ENCODE measurements around the gene OR8K1.

The OR8K1 gene

GRCh38 chr11:56345739-56346138 is at the start of gene OR8K1:
Gene OR8K1, plus strand, starts transcription at chr11:56346039. Its CDS starts 0 bp downstream, at chr11:56346039.
- in situ Hi-C loops (cut with MboI; ENCODE audit: low pct_unique_long_range_greater_than_20kb, low sequenced_read_pairs): no loop called here

DNA sequence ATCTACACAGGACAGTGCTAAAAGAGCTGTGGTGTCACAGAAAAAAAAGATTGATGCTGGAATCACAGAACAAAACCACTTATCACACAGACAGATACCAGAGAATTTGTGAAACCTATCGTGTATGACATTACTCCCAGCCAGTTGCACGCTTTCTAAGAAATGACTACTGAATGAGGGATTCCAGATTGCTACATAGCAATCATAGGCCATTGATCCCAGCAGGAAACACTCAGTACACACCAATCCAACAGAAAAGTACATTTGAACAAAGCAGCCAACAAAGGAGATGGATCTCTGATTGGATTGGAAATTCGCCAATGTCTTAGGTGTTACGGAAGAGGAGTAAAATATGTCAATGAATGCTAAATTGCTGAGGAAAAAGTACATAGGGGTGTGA is 48.9 kb upstream of the OR8K1 start:
- DNase-seq: no peak
- in situ Hi-C loops (cut with MboI; ENCODE audit: low pct_unique_long_range_greater_than_20kb, low sequenced_read_pairs): no loop called here

More at GRCh38 chr11:56345739-56346138, at the start of gene OR8K1:
- DNase-seq: no peak

DNA sequence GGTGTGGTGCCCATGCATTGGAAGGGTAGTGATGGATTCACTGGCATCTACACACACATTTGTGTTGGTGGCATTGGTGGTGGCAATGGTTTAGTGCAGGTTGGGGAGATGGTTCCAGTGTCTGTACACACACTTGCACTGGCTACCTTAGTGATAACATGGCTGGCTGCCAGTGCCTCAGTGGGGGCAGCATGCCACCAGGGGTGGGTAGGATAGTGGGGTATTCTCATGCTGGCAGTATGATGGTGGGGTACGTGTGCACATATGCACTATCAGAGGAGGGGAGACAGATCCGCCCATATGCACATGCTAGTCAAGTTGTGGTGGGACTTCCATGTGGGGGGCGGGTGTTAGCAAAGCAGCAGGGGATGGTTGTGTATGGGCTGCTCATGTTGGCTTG is 38.0 kb upstream of the OR8K1 start:
- DNase-seq: no peak
- in situ Hi-C loops (cut with MboI; ENCODE audit: low pct_unique_long_range_greater_than_20kb, low sequenced_read_pairs): no loop called here

GRCh38 chr11:56314844-56315243 is 31.0 kb upstream of the OR8K1 start, which contains the start of gene OR8K3:
Gene OR8K3, plus strand, starts transcription at chr11:56315144. Its CDS starts 3,163 bp downstream, at chr11:56318307.
- in situ Hi-C loops (cut with MboI; ENCODE audit: low pct_unique_long_range_greater_than_20kb, low sequenced_read_pairs): no loop called here

GRCh38 chr11:56331861-56332491 is 13.9 kb upstream of the OR8K1 start:
- DNase-seq: no peak
- in situ Hi-C loops (cut with MboI; ENCODE audit: low pct_unique_long_range_greater_than_20kb, low sequenced_read_pairs): no loop called here

More at GRCh38 chr11:56314844-56315243, 31.0 kb upstream of the OR8K1 start, which contains the start of gene OR8K3:
- no peak for DNase-seq

DNA sequence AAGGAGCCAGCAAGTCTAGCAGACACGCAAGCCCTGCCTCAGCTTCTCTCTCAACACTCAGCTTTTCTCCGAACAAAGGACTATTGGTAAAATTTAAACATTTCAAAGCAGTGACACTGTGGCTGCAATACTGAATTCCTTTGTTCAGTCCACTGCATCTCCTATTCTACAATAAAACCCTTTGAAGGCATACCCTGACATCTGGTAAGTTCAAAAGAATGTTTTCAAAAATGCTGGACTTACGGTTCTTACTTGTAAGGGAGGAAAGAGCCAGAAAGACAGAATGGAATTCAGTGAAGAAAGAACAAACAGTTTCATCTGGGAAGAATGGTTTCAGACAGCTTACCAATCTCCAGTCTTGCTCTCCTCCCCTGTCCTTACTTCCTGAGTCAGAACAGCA is 12.7 kb upstream of the OR8K1 start:
- DNase-seq: no peak
- in situ Hi-C loops (cut with MboI; ENCODE audit: low pct_unique_long_range_greater_than_20kb, low sequenced_read_pairs): no loop called here

DNA sequence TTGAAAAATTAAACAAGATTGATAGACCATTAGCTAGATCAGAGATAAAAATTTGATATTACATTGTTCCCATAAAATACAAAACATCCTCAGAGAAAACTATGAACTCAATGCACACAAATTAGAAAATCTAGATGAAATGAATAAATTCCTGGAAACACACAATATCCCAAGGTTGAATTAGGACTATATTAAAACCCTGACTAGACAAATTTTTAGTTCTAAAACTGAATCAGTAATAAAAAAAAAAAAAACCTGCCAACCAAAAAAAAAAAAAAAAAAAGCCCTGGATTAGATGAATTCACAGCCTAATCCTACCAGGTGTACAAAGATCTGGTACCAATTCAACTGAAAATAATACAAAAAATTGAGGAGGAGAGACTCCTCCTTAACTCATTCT is 5.5 kb upstream of the OR8K1 start:
- in situ Hi-C loops (cut with MboI; ENCODE audit: low pct_unique_long_range_greater_than_20kb, low sequenced_read_pairs): no loop called here
- no peak for DNase-seq

GRCh38 chr11:56353991-56354390 is 8.2 kb downstream of the OR8K1 start, which contains the start of gene OR8J1:
Gene OR8J1, plus strand, starts transcription at chr11:56354291. Its CDS starts 5,956 bp downstream, at chr11:56360247.
- no peak for DNase-seq
- in situ Hi-C loops (cut with MboI; ENCODE audit: low pct_unique_long_range_greater_than_20kb, low sequenced_read_pairs): no loop called here

GRCh38 chr11:56375324-56375723 is 29.5 kb downstream of the OR8K1 start, which contains the start of gene OR8U1:
Gene OR8U1, plus strand, starts transcription at chr11:56375624. Its CDS starts 0 bp downstream, at chr11:56375624.
- in situ Hi-C loops (cut with MboI; ENCODE audit: low pct_unique_long_range_greater_than_20kb, low sequenced_read_pairs): no loop called here
- DNase-seq: no peak

- in situ Hi-C loops (cut with MboI; ENCODE audit: low pct_unique_long_range_greater_than_20kb, low sequenced_read_pairs): no loop called here
- no peak for DNase-seq
Measured at GRCh38 chr11:56380120-56380519, 34.3 kb downstream of the OR8K1 start.

DNA sequence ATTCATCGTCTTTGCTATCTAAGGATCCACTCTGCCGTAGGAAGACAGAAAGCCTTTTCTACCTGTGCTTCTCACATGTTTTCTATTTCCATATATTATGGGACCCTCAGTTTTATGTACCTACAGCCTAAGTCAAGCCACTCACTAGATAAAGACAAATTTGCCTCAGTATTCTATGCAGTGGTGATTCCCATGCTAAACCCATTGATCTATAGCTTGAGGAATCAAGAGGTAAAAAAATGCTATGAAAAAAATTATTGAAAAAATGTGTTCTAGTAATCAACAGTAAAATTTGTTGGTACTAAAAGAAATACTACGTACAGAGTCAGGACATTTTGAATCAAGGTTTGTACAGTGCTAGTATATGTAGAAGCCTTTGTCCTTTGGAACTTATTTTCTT is 48.5 kb downstream of the OR8K1 start:
- in situ Hi-C loops (cut with MboI; ENCODE audit: low pct_unique_long_range_greater_than_20kb, low sequenced_read_pairs): no loop called here
- DNase-seq: no peak

DNA sequence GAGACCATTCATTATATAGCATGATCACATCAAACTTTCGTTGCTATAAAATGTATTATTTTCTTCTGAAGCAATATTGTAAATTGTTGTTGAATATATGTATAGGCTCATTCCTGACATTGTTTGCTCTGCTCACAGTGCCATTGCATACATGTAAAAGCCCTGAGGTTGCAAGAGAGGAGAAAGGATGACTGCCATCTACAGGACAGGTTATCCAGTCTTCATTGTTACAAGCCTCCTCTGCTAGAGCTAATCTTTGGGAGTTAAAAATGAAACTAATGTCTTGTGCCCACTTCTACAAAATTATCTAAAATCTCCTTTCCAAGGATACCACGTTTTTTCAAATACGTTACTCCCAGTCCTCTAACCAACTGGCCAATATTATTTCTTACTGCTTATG is 50.2 kb downstream of the OR8K1 start:
- no peak for DNase-seq
- in situ Hi-C loops (cut with MboI; ENCODE audit: low pct_unique_long_range_greater_than_20kb, low sequenced_read_pairs): no loop called here

All from KBM-7 (cell line).